Stimulated activated CD8-positive, alpha-beta memory T cell treated with anti-CD3 and anti-CD28 coated beads, Interleukin-12 subunit alpha, Interleukin-12 subunit beta, amount 100 ng/mL, for 1 hour (primary cell): ENCODE measurements around the gene TSPAN10.
"Not testable (repeated sequence)": the region's sequence is repeated elsewhere in the genome, so short reads cannot be mapped to it uniquely, and the experiment has no call there.

Source experiments
- DNase-seq: peaks from one replicate; pipeline ENCODE4 v3.0.0-alpha.2; 2020; ENCODE audit warnings: low read depth

TSPAN10 gene

GRCh38 chr17:81664051-81664470 lies 27.1 kb downstream of the TSPAN10 start:
- DNase-seq, result no peak

- no peak for DNase-seq
Observed at GRCh38 chr17:81665205-81666091, 28.5 kb downstream of the TSPAN10 start.

GRCh38 chr17:81666092-81666341 lies 29.0 kb downstream of the TSPAN10 start:
- DNase-seq, result no peak

GRCh38 chr17:81666342-81667191 lies 29.6 kb downstream of the TSPAN10 start, which contains the start of the genes CCDC137 and OXLD1:
Gene CCDC137 (plus strand): TSS chr17:81666737. CDS start chr17:81666767, 30 bp downstream.
Gene OXLD1 (minus strand): TSS chr17:81666605. CDS start chr17:81666577, 28 bp downstream.
- peak; percentile 84 for DNase-seq

- DNase-seq, result no peak
Observed at GRCh38 chr17:81667754-81668153, 30.8 kb downstream of the TSPAN10 start.

- DNase-seq, result no peak
Observed at GRCh38 chr17:81672504-81672903, 35.5 kb downstream of the TSPAN10 start.

GRCh38 chr17:81672954-81673353 lies 36.0 kb downstream of the TSPAN10 start:
- no peak for DNase-seq

GRCh38 chr17:81673561-81674258 lies 36.7 kb downstream of the TSPAN10 start:
- DNase-seq, result no peak

- not testable (repeated sequence) for DNase-seq
Observed at GRCh38 chr17:81675515-81676221, 38.7 kb downstream of the TSPAN10 start.

- no peak for DNase-seq
Observed at GRCh38 chr17:81676906-81677305, 39.9 kb downstream of the TSPAN10 start.

GRCh38 chr17:81680150-81680549 lies 43.2 kb downstream of the TSPAN10 start:
- no peak for DNase-seq

GRCh38 chr17:81681672-81682071 lies 44.7 kb downstream of the TSPAN10 start:
- no peak for DNase-seq

- DNase-seq, result no peak
Observed at GRCh38 chr17:81682565-81683207, 45.7 kb downstream of the TSPAN10 start.

- DNase-seq, result no peak
Observed at GRCh38 chr17:81683208-81683583, 46.2 kb downstream of the TSPAN10 start.

GRCh38 chr17:81683584-81684441 lies 46.8 kb downstream of the TSPAN10 start, which contains the start of the genes ARL16 and HGS:
Gene ARL16 (minus strand): TSS chr17:81683797. CDS start chr17:81683753, 44 bp downstream.
Gene HGS (plus strand): TSS chr17:81684011. CDS start chr17:81684067, 56 bp downstream.
- DNase-seq, result peak; percentile 95

- DNase-seq, result no peak
Observed at GRCh38 chr17:81684442-81684911, 47.5 kb downstream of the TSPAN10 start.

- no peak for DNase-seq
Observed at GRCh38 chr17:81685108-81685507, 48.1 kb downstream of the TSPAN10 start.

GRCh38 chr17:81686614-81687013 lies 49.6 kb downstream of the TSPAN10 start:
- DNase-seq, result no peak

GRCh38 chr17:81687770-81688541 lies 51.0 kb downstream of the TSPAN10 start:
- DNase-seq, result no peak
